Measurements from ENCODE around the gene WAPL.

- TF ChIP-seq CTCF (IDR thresholded peaks at IDR 0.05; ENCODE audit: low read depth, low read length) (no peak), POLR2A (IDR thresholded peaks at IDR 0.05; ENCODE audit: extremely low read depth, insufficient read length) (no peak), MAX (IDR thresholded peaks at IDR 0.05; ENCODE audit: low read depth, low read length) (no peak)
Measured at GRCh38 chr10:86447432-86447831, 74.2 kb downstream of the WAPL start.

Measured in NB4 (cell line).